ENCODE results near the gene DLGAP3. TPM values are rescaled to one million over a fixed set of nuclear protein-coding genes. Genes with fewer than 3 reads are reported as not detected.

The DLGAP3 gene
- total RNA-seq, 1 donor from 2014 or later, result 0.21 TPM

GRCh38 chr1:34916104-34916503 is 13.3 kb downstream of the DLGAP3 start:
- Mint-ChIP-seq H3K9me3 (ENCODE audit: unreplicated experiment) (no peaks in the 10 kb centered on the region), H3K4me1 (ENCODE audit: unreplicated experiment) (no peaks in the 10 kb centered on the region), H3K27ac (ENCODE audit: unreplicated experiment) (no peak overlapping the region), H3K4me3 (ENCODE audit: unreplicated experiment) (no peak overlapping the region), H3K27me3 (ENCODE audit: unreplicated experiment) (no peaks in the 10 kb centered on the region), H3K36me3 (ENCODE audit: unreplicated experiment) (no peaks in the 10 kb centered on the region)
- no peak for TF ChIP-seq CTCF (IDR thresholded peaks at IDR 0.05)
- peak; percentile 40 for DNase-seq (ENCODE audit: extremely low spot score, unreplicated experiment)

GRCh38 chr1:34915521-34915920 is 13.9 kb downstream of the DLGAP3 start:
- Mint-ChIP-seq H3K27me3 (ENCODE audit: unreplicated experiment) (no peaks in the 10 kb centered on the region), H3K27ac (ENCODE audit: unreplicated experiment) (no peak overlapping the region)

DNA sequence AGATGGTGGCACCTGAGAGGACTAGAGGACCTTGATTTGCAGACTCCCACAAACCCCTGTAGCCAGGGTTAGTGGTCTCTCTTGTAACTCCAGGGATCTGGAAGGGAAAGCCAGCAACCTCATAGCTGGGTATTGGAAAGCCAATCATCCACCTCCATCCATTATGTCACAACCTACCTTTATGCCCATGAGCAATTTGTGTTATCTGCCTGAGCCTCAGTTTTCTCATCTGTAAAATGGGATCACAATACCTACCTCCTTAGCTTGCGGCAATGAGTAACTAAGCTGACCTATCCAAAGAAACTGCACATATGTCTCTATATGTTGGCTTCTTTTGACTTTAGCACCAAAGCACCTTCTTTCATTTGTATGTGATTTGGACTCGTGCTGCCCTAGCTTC is 14.5 kb downstream of the DLGAP3 start:
- no peak for TF ChIP-seq CTCF (IDR thresholded peaks at IDR 0.05)
- H3K36me3 Mint-ChIP-seq (ENCODE audit: unreplicated experiment), result no peaks in the 10 kb centered on the region
- H3K4me3 Mint-ChIP-seq (ENCODE audit: unreplicated experiment), result no peak overlapping the region
- H3K4me1 Mint-ChIP-seq (ENCODE audit: unreplicated experiment), result no peaks in the 10 kb centered on the region
- peak; percentile 38 for DNase-seq (ENCODE audit: extremely low spot score, unreplicated experiment)
- H3K27me3 Mint-ChIP-seq (ENCODE audit: unreplicated experiment), result no peaks in the 10 kb centered on the region
- no peak overlapping the region for H3K27ac Mint-ChIP-seq (ENCODE audit: unreplicated experiment)
- no peaks in the 10 kb centered on the region for H3K9me3 Mint-ChIP-seq (ENCODE audit: unreplicated experiment)

More at GRCh38 chr1:34915521-34915920, 13.9 kb downstream of the DLGAP3 start:
- H3K4me1 Mint-ChIP-seq (ENCODE audit: unreplicated experiment), result no peaks in the 10 kb centered on the region
- no peaks in the 10 kb centered on the region for H3K36me3 Mint-ChIP-seq (ENCODE audit: unreplicated experiment)
- no peak for TF ChIP-seq CTCF (IDR thresholded peaks at IDR 0.05)
- no peaks in the 10 kb centered on the region for H3K9me3 Mint-ChIP-seq (ENCODE audit: unreplicated experiment)
- no peak for DNase-seq (ENCODE audit: extremely low spot score, unreplicated experiment)
- H3K4me3 Mint-ChIP-seq (ENCODE audit: unreplicated experiment), result no peak overlapping the region

DNA sequence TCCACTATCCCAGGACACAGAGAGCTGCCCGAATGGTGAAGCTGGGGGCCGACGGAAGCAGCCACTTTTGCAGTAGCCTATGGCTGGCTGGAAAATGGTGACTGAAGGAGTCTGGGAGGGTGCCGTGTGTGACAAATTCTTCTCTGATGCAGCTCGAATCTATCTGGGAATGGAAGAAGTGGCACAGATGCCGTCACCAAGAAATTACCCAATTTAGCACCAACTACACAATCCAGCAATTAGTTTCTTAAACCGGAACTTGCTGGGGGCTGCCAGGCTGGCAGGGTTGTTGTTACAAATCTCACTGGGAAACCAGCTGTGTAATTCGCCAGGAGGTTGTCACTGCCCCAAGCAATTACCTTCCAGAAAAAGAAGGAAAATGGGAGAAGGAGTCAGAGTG is 18.0 kb downstream of the DLGAP3 start:
- no peak for TF ChIP-seq CTCF (IDR thresholded peaks at IDR 0.05)
- Mint-ChIP-seq H3K27me3 (ENCODE audit: unreplicated experiment) (no peaks in the 10 kb centered on the region), H3K4me3 (ENCODE audit: unreplicated experiment) (no peak overlapping the region), H3K4me1 (ENCODE audit: unreplicated experiment) (no peaks in the 10 kb centered on the region), H3K9me3 (ENCODE audit: unreplicated experiment) (no peaks in the 10 kb centered on the region), H3K27ac (ENCODE audit: unreplicated experiment) (no peak overlapping the region), H3K36me3 (ENCODE audit: unreplicated experiment) (no peaks in the 10 kb centered on the region)
- no peak for DNase-seq (ENCODE audit: extremely low spot score, unreplicated experiment)

GRCh38 chr1:34910425-34910824 is 19.0 kb downstream of the DLGAP3 start:
- Mint-ChIP-seq H3K27ac (ENCODE audit: unreplicated experiment) (no peak overlapping the region), H3K36me3 (ENCODE audit: unreplicated experiment) (no peaks in the 10 kb centered on the region), H3K27me3 (ENCODE audit: unreplicated experiment) (no peaks in the 10 kb centered on the region), H3K9me3 (ENCODE audit: unreplicated experiment) (no peaks in the 10 kb centered on the region), H3K4me3 (ENCODE audit: unreplicated experiment) (no peak overlapping the region), H3K4me1 (ENCODE audit: unreplicated experiment) (no peaks in the 10 kb centered on the region)
- DNase-seq (ENCODE audit: extremely low spot score, unreplicated experiment), result no peak
- TF ChIP-seq CTCF (IDR thresholded peaks at IDR 0.05), result no peak

Data from osteocyte (in vitro differentiated cells).